ENCODE results near the gene DNAJB6.

DNAJB6 gene

DNA sequence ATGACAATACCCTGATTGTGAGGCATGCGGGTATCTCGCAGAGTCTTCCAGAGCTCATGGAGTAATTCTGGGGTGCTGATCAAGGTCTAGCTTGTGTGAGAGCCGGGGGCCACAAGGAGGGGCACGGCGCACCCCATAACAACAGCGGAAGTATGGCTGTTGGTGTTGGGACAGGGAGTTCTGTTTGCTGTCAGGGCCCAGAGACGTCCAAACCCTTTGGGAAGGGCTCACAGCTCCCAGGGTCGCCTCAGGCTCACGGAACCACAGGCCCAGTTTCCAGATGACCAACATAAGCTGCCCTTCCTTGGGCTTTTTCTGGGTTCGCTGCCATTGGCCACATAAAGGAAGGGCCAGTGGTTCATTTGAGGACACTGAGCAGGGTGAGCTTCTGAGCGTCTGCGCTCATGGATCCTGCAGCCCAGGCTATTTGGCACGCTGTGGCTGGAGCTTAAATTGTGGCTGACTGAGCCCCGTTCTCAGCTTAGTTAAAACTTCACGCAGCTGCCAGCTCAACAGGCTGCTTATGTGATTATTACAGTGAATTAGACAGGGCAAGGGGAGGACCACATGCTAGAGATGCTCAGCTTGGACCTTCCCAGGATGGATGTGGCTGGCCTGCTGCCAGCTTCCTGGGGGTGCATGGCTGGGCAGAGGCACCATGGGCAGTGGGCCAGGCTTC, 92.3 kb downstream of the DNAJB6 start:
- no peak for DNase-seq

DNA sequence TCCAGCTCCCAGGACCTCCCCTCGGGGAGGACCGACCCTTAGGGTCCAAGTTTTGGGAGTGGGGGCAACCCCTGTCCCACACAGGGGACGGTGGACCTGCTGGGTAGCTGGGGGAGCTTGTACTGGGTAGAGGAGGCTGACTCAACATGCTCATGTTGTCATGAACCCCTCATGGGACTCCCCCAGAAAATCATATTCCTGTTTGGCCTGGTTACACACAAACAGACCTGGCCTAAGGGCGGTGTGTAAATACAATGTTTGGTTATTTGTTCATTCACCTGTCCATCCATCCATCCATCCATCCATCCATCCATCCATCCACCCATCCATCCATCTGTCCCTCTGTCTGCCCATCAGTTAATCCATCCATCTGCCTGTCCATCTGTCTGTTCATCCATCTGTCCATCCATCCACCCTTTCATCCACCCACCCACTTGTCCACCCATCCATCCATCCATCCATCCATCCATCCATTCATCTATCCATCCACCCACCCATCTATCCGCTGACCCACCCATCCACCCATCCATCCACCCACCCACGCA, 92.9 kb downstream of the DNAJB6 start:
- DNase-seq, result no peak

- DNase-seq, result no peak
Measured at GRCh38 chr7:157430721-157431120, 93.9 kb downstream of the DNAJB6 start.

- DNase-seq, result no peak
Measured at GRCh38 chr7:157431173-157431950, 94.6 kb downstream of the DNAJB6 start.

DNA sequence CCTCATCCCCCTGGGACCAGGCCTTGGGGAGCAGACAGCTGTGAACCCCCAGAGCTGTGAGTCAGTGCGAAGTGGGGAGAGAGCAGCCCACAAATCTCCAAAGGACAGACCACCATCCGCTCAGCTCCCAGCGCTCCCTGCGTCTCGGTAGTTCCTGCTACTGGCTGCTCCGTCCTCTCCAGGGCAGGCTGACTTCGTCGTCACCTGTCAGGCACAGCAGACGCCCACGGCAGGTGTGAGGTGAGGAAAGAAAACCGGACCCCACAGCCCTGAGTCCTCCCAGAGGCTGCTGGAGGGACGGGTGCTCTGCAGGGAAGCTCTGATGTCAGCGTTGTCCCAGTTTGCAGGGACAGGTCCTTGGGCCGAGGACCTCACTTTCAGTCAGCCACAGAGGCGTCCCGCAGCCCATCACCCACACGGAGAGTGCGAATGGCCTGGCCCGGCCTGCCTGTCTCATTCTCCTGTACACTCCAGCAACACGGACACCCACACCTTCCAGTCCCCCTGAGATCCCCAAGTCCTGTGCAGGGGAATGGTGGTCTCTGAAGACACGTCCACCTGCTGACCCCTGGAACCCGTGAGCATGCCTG, 95.2 kb downstream of the DNAJB6 start:
- no peak for DNase-seq

GRCh38 chr7:157432541-157432956, 95.7 kb downstream of the DNAJB6 start:
- DNase-seq, result peak; percentile 75

GRCh38 chr7:157432957-157433576, 96.3 kb downstream of the DNAJB6 start:
- DNase-seq, result peak; percentile 26

GRCh38 chr7:157433628-157434027, 96.8 kb downstream of the DNAJB6 start:
- DNase-seq, result no peak

GRCh38 chr7:157434231-157434630, 97.4 kb downstream of the DNAJB6 start:
- no peak for DNase-seq

- DNase-seq, result no peak
Measured at GRCh38 chr7:157434701-157435100, 97.9 kb downstream of the DNAJB6 start.

- DNase-seq, result no peak
Measured at GRCh38 chr7:157436076-157436475, 99.3 kb downstream of the DNAJB6 start.

DNA sequence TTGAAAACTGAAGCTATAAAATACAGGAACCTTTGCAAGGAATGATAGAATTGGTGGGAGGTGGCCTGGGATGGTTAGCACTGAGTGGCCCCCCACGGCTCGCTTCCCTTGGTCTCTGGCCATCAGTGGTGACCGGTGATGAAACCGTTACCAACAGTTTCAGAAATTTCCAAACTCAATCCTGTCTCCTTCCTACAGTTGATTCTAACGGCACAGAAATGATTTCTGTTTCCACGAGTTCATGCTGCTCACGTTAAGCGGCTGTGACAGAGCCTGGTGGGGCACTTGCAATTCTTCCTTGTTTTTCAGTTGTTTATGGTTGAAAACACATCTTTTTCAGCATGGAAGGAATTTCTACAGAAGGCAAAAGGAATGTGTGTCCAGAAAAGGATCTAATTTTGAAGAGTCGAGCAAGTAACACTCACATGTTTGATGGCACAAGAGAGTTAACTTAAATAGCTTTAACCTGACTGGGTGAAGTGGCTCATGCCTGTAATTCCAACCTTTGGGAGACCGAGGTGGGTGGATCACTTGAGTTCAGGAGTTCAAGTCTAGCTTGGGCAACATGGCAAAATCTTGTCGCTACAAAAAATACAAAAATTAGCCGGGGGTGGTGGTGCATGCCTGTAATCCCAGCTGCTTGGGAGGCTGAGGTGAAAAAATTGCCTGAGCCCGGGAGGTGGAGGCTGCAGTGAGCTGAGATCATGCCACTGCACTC, 100.1 kb downstream of the DNAJB6 start:
- DNase-seq, result no peak

- no peak for DNase-seq
Measured at GRCh38 chr7:157437519-157438061, 100.8 kb downstream of the DNAJB6 start.

DNA sequence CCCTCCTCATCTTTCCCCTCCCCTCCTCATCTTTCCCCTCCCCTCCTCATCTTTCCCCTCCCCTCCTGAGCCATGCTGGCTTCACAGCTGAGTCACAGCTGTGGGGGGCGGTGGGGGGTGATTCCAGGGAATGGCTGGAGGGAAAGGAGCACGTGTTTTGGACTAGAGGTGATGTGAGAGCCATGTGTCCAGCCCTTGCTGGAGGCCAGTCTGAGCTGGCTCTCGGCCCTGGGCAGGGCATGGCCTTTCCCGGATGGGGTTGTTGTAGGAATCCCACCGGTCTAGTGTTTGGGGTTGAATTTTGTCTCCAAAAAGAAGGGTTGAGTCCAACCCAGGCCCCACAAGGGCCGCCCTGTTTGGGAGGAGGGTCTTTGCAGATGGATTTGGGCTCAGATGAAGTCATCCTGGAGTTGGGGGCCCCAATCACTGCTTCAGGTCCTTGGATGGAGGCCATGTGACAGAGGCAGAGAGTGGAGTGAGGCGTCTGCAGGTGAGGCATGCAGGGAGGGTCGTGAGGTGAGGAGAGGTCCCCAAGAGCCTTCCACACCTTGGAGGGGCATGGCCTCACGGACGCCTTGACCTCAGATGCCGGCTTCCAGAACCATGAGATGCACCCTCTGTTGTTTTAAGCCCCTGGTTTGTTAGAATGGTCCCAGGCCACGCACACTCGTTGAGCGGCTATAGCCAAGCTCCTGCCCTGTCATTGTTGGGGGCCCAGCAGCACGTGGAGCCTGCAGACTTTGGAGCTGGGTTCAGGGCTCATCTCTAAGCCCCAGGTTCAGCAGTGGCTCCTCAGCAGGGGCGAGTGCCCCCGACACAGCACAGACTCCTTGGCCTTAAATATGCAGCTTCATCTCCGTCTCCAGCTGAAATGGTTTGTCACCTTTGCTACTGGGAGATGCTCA, 101.6 kb downstream of the DNAJB6 start:
- no peak for DNase-seq

DNA sequence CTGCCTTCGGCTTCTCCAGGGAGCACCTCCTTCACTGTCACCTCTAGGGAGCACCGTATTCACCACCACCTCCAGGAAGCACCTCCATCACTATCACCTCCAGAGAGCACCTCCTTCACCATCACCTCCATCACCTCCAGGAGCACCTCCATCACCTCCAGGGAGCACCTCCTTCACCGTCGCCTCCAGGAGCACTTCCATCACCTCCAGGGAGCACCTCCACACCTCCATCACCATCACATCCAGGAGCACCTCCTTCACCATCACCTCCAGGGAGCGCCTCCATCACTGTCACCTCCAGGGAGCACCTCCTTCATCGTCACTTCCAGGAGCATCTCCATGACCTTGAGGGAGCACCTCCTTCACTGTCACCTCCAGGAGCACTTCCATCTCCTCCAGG, 102.3 kb downstream of the DNAJB6 start:
- no peak for DNase-seq

- DNase-seq, result no peak
Measured at GRCh38 chr7:157439761-157440160, 103.0 kb downstream of the DNAJB6 start.

DNA sequence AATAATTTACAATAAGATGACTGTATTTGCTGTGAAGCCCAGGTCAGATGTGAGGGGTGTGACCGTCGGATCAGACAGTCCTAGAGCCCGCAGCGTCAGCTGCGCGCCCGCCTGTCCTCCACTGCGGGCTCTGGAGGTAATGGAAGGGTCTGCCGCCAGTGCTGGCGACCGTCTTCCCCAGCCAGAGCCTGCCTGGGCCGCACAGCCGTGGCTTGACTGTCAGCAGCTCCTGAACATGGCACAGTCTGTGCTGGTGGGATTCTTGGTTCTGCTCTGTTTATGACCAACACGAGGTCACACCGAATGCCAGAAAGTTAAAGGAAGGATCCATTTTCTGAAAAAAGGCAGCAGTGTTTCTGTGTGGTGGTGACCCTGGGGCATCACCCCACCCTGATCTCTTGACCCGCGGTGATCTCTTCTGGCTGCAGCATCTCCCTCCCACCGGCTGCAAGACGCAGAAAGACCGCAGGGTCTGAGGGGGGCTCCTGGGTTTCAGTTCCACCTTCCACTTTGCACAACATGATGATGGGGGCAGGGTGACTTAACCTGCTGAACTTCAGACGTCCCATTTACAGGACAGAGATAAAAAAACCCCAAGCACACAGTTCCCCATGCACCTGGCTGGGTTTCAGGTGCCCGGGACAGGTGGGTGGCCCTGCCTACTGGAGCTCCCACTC, 103.7 kb downstream of the DNAJB6 start:
- DNase-seq, result no peak

DNA sequence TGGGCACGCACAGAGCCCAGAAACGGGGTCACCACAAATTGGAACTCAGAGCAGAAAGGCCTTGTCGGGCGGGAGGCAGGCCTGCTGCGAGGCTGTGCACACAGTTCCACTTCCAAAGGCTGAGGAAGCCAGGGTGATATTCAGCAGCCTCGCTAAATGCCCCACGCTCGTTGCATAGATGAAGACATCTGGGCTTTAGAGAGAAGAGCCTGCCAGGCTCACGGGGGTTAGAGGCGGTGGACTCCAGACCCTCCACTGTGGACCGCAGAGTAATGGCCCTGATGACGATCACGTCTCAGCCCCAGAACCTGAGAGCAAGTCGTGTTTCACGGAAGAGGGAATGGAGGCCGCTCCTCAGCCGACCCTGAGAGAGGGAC, 104.2 kb downstream of the DNAJB6 start:
- no peak for DNase-seq

DNA sequence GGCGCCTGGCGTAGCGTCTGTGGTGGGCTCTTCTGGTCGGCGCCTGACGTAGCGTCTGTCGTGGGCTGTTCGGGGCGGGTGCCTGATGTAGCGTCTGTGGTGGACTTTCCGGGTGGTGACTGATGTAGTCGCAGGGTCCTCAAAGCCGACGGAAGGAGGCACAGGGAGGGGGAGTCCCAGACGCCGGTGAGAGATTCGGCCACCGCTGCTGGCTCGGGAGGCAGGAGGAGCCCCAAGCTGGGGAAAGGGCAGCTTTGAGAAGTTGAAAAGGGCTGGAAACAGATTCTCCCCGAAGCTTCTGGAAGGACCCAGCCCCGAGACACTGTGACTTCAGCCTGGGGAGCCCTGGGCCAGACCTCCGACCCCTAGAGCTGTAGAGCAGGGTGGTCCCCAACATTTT, 105.7 kb downstream of the DNAJB6 start:
- DNase-seq, result no peak
